Activated CD4-positive, alpha-beta memory T cell treated with anti-CD3 and anti-CD28 coated beads, Interleukin-2, amount 10 ng/mL, durations not matched to agents 7 days and 5 days (primary cell): ENCODE results near the gene AREL1. TPM values are rescaled to one million over a fixed set of nuclear protein-coding genes. Genes with fewer than 3 reads are reported as not detected.

ENCODE experiments used
- total RNA-seq, 2 experiments: library from RNA; stranded (reverse); gene quantifications; one replicate each; pipeline ENCODE4 v1.2.3, GENCODE V29; 2021

The AREL1 gene
- total RNA-seq, 2 experiments from 2014 or later, result 42.4 to 43.1 TPM

Other genes with a start within 250 kb of the AREL1 start
- 10 to 100 TPM; 65.1 to 66.5 TPM for gene NPC2, start 219.8 kb downstream of the AREL1 start, total RNA-seq
- 10 to 100 TPM; 25.8 to 32.1 TPM for gene ISCA2, start 219.3 kb downstream of the AREL1 start, total RNA-seq
- gene LTBP2, start 100.8 kb downstream of the AREL1 start, total RNA-seq, result under 1 TPM; 0.28 to 0.40 TPM
- gene FCF1, start 64 bp upstream of the AREL1 start, total RNA-seq, result 10 to 100 TPM; 56.6 to 58.6 TPM
- gene YLPM1, start 50.2 kb upstream of the AREL1 start, total RNA-seq, result 10 to 100 TPM; 52.3 to 55.4 TPM
- not detected for gene PROX2, start 163.1 kb upstream of the AREL1 start, total RNA-seq
- gene DLST, start 168.8 kb upstream of the AREL1 start, total RNA-seq, result 100 to 1,000 TPM; 106 to 108 TPM
- 1 to 10 TPM; 3.6 to 3.8 TPM for gene RPS6KL1, start 210.2 kb upstream of the AREL1 start, total RNA-seq
- gene PGF, start 242.5 kb upstream of the AREL1 start, total RNA-seq, result under 1 TPM; 0.23 to 0.38 TPM